ENCODE measurements around the gene SELPLG. TPM values are rescaled to one million over a fixed set of nuclear protein-coding genes. Genes with fewer than 3 reads are reported as not detected.

Gene SELPLG
- total RNA-seq, 1 donor from 2014 or later, result 0.46 TPM

DNA sequence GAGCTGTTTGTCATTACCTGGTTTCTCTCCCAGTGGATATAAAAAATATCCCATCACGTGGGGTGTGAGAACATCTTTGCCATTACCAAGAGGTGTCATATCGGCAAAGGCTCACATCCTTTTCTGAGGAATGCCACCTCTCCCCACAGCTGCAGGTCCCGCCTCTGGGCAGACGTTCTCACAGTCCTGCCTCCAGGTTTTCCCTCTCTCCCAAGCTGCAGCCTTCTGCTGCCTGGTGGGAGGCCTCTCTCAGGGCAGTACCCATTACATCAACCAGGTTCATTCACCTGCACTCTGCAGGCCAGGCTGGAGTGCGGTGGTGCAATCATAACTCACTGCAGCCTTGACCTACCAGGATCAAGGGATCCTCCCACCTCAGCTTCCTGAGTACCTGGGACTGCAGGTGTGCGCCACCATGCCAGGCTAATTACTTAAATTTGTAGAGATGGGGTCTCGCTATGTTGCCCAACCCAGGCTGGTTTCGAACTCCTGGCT, 20.9 kb downstream of the SELPLG start:
- no peak overlapping the region for H3K4me3 ChIP-seq (ENCODE audit: low read depth, low read length)
- DNase-seq (ENCODE audit: low read depth), result peak; percentile 52
- TF ChIP-seq, protein P1, sequence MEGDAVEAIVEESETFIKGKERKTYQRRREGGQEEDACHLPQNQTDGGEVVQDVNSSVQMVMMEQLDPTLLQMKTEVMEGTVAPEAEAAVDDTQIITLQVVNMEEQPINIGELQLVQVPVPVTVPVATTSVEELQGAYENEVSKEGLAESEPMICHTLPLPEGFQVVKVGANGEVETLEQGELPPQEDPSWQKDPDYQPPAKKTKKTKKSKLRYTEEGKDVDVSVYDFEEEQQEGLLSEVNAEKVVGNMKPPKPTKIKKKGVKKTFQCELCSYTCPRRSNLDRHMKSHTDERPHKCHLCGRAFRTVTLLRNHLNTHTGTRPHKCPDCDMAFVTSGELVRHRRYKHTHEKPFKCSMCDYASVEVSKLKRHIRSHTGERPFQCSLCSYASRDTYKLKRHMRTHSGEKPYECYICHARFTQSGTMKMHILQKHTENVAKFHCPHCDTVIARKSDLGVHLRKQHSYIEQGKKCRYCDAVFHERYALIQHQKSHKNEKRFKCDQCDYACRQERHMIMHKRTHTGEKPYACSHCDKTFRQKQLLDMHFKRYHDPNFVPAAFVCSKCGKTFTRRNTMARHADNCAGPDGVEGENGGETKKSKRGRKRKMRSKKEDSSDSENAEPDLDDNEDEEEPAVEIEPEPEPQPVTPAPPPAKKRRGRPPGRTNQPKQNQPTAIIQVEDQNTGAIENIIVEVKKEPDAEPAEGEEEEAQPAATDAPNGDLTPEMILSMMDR (conservative IDR thresholded peaks at IDR 0.05; ENCODE audit: low read depth, low read length), result no peak

- no peak overlapping the region for H3K4me3 ChIP-seq (ENCODE audit: low read depth, low read length)
- TF ChIP-seq, protein P1 (conservative IDR thresholded peaks at IDR 0.05; ENCODE audit: low read depth, low read length), result peak; percentile 59
- peak; percentile 93 for DNase-seq (ENCODE audit: low read depth)
Observed at GRCh38 chr12:108611884-108612415, 21.7 kb downstream of the SELPLG start.

DNA sequence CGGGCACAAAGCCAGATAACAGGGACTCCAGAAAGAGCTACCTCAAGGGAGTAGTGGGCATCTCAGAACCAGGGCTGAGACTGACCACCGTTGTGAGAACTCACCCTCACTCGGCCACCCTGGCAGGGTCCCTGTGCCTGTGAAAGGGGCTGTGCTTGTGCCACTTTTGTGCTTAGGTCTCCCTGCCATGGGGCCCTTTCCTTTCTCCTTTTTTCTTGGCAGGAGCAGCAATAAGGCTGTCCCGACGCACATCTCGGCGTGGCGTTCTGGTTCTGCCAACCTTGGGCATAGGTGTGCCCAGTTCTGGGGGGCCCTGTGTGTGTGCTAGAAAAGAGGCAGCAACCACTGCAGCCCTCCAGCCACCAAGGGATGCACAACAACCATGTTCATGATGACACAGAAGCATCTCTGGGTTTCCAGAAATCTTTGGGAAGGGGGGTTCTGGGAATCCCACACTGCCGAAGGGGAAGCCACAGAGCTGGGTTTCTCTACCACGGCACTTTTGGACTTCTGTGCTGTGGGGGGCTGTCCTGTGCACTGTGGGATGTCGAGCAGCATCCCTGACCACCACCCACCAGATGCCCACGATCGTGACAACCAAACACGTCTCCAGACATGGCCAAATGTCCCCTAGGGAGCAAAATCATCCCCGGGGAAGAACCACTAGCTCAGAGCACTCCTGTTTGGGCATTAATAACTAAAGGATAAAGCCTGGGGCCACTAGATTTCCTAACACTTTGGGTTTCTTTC, 22.7 kb downstream of the SELPLG start:
- no peak overlapping the region for H3K4me3 ChIP-seq (ENCODE audit: low read depth, low read length)
- no peak for DNase-seq (ENCODE audit: low read depth)
- TF ChIP-seq, protein P1 (conservative IDR thresholded peaks at IDR 0.05; ENCODE audit: low read depth, low read length), result no peak

DNA sequence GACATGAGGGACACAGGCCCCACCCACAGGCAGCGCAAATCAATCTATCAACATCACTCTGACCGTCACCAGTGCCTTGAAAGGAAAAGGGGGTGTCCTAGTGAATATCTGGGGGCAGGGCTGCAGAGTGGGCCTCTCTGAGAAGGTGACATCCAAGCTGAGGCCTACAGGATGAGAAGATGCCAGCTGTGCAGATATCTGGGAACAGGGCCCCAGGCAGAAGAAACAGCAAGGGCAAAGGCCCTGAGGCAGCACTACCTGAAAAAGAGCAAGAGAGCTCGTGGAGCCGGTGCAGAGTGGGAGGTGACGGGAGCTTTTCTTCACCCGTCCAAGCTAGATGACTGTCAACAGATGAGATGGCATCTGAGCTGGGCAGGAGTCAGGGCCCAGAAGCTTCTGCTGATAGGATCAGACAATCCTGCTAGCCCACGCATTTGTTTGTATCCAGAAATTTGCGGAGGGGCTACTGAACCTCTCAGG, 23.3 kb downstream of the SELPLG start:
- DNase-seq (ENCODE audit: low read depth), result no peak
- H3K4me3 ChIP-seq (ENCODE audit: low read depth, low read length), result no peak overlapping the region
- TF ChIP-seq, protein P1 (conservative IDR thresholded peaks at IDR 0.05; ENCODE audit: low read depth, low read length), result no peak

DNA sequence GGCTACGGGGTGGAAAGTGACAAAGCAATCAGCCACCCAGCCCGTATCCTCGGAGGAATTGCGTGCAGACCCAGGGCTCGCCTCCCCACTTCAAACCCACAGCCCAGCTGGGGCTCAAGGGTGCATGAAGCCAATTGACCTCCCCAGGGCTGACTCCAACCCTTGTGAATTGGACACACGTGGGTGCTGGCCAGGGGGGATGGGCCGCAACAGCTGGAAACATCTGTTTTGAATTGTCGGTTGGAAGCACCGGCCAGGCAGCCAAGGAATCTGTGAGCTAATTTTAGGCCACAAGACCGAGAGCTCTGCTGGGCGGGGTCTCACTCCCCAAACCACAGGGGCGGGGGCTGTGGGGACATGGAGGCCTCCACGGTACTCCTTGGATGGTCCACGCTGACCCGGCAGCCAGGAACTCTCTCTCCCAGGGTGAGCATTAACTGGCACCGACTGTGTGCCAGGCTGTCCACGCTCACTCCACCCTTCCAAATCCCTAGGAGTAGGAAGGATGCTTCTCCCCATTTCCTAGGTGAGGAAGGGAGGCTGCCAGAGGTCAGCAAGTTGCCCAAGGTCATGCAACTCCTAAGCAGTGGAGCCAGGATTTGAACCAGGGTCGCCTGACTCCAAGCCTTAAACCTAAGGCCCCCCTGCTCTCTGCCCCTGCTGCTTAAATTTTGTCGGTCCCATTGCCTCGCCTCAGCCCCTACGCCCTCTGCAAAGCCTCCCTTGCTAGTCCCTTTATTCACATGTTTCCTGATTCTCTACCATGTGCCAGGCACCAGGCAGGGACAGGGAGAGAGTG, 24.0 kb downstream of the SELPLG start:
- no peak overlapping the region for H3K4me3 ChIP-seq (ENCODE audit: low read depth, low read length)
- TF ChIP-seq, protein P1 (conservative IDR thresholded peaks at IDR 0.05; ENCODE audit: low read depth, low read length), result no peak
- no peak for DNase-seq (ENCODE audit: low read depth)

GRCh38 chr12:108608616-108609015, 25.1 kb downstream of the SELPLG start:
- TF ChIP-seq, protein P1 (conservative IDR thresholded peaks at IDR 0.05; ENCODE audit: low read depth, low read length), result no peak
- no peak for DNase-seq (ENCODE audit: low read depth)
- no peak overlapping the region for H3K4me3 ChIP-seq (ENCODE audit: low read depth, low read length)

All from epithelial cell of proximal tubule (primary cell).